ENCODE data around the gene PFKFB3.
"Not testable (repeated sequence)": the region's sequence is repeated elsewhere in the genome, so short reads cannot be mapped to it uniquely, and the experiment has no call there.

PFKFB3 gene

GRCh38 chr10:6202098-6202683, 541 bp upstream of the PFKFB3 start:
- peak overlapping the region; percentile 29 for H3K4me3 ChIP-seq (ENCODE audit: low read depth, low read length)

GRCh38 chr10:6203331-6204062, 765 bp downstream of the PFKFB3 start:
- H3K4me3 ChIP-seq (ENCODE audit: low read depth, low read length) = peak overlapping the region; percentile 67
- TF ChIP-seq, protein P1, sequence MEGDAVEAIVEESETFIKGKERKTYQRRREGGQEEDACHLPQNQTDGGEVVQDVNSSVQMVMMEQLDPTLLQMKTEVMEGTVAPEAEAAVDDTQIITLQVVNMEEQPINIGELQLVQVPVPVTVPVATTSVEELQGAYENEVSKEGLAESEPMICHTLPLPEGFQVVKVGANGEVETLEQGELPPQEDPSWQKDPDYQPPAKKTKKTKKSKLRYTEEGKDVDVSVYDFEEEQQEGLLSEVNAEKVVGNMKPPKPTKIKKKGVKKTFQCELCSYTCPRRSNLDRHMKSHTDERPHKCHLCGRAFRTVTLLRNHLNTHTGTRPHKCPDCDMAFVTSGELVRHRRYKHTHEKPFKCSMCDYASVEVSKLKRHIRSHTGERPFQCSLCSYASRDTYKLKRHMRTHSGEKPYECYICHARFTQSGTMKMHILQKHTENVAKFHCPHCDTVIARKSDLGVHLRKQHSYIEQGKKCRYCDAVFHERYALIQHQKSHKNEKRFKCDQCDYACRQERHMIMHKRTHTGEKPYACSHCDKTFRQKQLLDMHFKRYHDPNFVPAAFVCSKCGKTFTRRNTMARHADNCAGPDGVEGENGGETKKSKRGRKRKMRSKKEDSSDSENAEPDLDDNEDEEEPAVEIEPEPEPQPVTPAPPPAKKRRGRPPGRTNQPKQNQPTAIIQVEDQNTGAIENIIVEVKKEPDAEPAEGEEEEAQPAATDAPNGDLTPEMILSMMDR (IDR thresholded peaks at IDR 0.05; ENCODE audit: borderline replicate concordance, insufficient read depth, low read depth, low read length) = peak; percentile 50; the same call in 1 of the 2 replicates

More at GRCh38 chr10:6202098-6202683, 541 bp upstream of the PFKFB3 start:
- TF ChIP-seq, protein P1 (IDR thresholded peaks at IDR 0.05; ENCODE audit: borderline replicate concordance, insufficient read depth, low read depth, low read length) = no peak

DNA sequence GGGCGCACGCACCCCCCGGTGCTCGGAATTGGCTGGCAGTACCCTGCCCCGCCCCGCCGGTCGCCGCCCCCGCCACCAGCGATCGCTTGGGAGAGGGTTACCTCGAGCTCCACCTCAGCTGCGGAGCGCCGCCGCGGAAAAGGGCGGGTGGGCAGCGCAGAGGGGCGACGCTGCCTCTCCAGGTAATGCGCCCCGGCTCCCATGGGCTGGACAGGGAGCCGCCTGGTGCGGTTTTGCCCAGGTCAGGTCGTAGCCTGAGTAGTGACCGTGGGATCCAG, 1.3 kb downstream of the PFKFB3 start:
- peak overlapping the region; percentile 67 for H3K4me3 ChIP-seq (ENCODE audit: low read depth, low read length)
- TF ChIP-seq, protein P1 (IDR thresholded peaks at IDR 0.05; ENCODE audit: borderline replicate concordance, insufficient read depth, low read depth, low read length) = no peak

GRCh38 chr10:6204341-6205191, 1.8 kb downstream of the PFKFB3 start:
- peak overlapping the region; percentile 67 for H3K4me3 ChIP-seq (ENCODE audit: low read depth, low read length)
- TF ChIP-seq, protein P1 (IDR thresholded peaks at IDR 0.05; ENCODE audit: borderline replicate concordance, insufficient read depth, low read depth, low read length) = no peak

GRCh38 chr10:6206486-6206885, 3.8 kb downstream of the PFKFB3 start:
- not testable (repeated sequence) for H3K4me3 ChIP-seq (ENCODE audit: low read depth, low read length)

GRCh38 chr10:6207658-6208057, 4.9 kb downstream of the PFKFB3 start:
- H3K4me3 ChIP-seq (ENCODE audit: low read depth, low read length) = no peak overlapping the region
- TF ChIP-seq, protein P1 (IDR thresholded peaks at IDR 0.05; ENCODE audit: borderline replicate concordance, insufficient read depth, low read depth, low read length) = no peak

GRCh38 chr10:6208799-6209235, 6.1 kb downstream of the PFKFB3 start:
- TF ChIP-seq, protein P1 (IDR thresholded peaks at IDR 0.05; ENCODE audit: borderline replicate concordance, insufficient read depth, low read depth, low read length) = no peak
- no peak overlapping the region for H3K4me3 ChIP-seq (ENCODE audit: low read depth, low read length)
